Ectodermal cell (in vitro differentiated cells): Measurements from ENCODE around the gene C4B.
"Not testable (repeated sequence)": the region's sequence is repeated elsewhere in the genome, so short reads cannot be mapped to it uniquely, and the experiment has no call there.

Source experiments
- H3K27ac ChIP-seq: 2 replicates; pipeline ENCODE4 v1.7.0; 2013; ENCODE audit warnings: mild to moderate bottlenecking, low read depth, low read length; ENCODE audit not compliant: insufficient read depth, poor library complexity, severe bottlenecking
- H3K27me3 ChIP-seq: 2 replicates; pipeline ENCODE4 v1.7.0; 2013; ENCODE audit warnings: mild to moderate bottlenecking, low read length; ENCODE audit not compliant: insufficient read depth, control insufficient read depth, poor library complexity, severe bottlenecking
- H3K36me3 ChIP-seq: one replicate; pipeline ENCODE4 v1.7.0; 2013; ENCODE audit warnings: low read length; ENCODE audit not compliant: control insufficient read depth, insufficient read depth
- H3K4me1 ChIP-seq: one replicate; pipeline ENCODE4 v1.7.0; 2013; ENCODE audit warnings: low read length; ENCODE audit not compliant: control insufficient read depth, insufficient read depth
- H3K4me3 ChIP-seq: 2 replicates; pipeline ENCODE4 v1.7.0; 2013; ENCODE audit warnings: low read depth, low read length, control low read depth; ENCODE audit not compliant: insufficient read depth
- H3K9me3 ChIP-seq: 2 replicates; pipeline ENCODE4 v1.7.0; 2013; ENCODE audit warnings: mild to moderate bottlenecking, low read length, moderate library complexity; ENCODE audit not compliant: control insufficient read depth
- WGBS, 2 experiments: methylation state at CpG; one replicate each; pipeline ENCODE4 v1.1.7; 2013; ENCODE audit warnings: missing lambda C conversion rate in 2 of 2; 5-methylcytosine and 5-hydroxymethylcytosine counted together

The C4B gene

GRCh38 chr6:32035283-32036013 lies 20.9 kb downstream of the C4B start:
- WGBS, 2 experiments, result no CpG with 5 or more reads among the region's 16 CpGs
- H3K4me3 ChIP-seq, result not testable (repeated sequence)

GRCh38 chr6:32037136-32037535 lies 22.5 kb downstream of the C4B start:
- H3K4me1 ChIP-seq, H3K9me3 ChIP-seq, H3K4me3 ChIP-seq, H3K27me3 ChIP-seq, H3K36me3 ChIP-seq, H3K27ac ChIP-seq: not testable (repeated sequence)
- 85 to 96% methylated on average over 4 to 5 of the region's 5 CpGs for WGBS, 2 experiments

More at GRCh38 chr6:32035283-32036013, 20.9 kb downstream of the C4B start:
- not testable (repeated sequence) for H3K36me3 ChIP-seq, H3K27me3 ChIP-seq, H3K27ac ChIP-seq, H3K9me3 ChIP-seq, H3K4me1 ChIP-seq

- H3K4me3 ChIP-seq, H3K36me3 ChIP-seq, H3K27ac ChIP-seq, H3K4me1 ChIP-seq, H3K27me3 ChIP-seq, H3K9me3 ChIP-seq: not testable (repeated sequence)
- 94 to 95% methylated on average over 13 to 14 of the region's 19 CpGs for WGBS, 2 experiments
These were observed 23.3 kb downstream of the C4B start, which contains the start of gene CYP21A2 for GRCh38 chr6:32037598-32038524. Gene CYP21A2 (plus strand): TSS chr6:32038415. CDS start chr6:32038423, 8 bp downstream.

GRCh38 chr6:32038878-32039277 lies 24.3 kb downstream of the C4B start:
- not testable (repeated sequence) for H3K27me3 ChIP-seq, H3K4me1 ChIP-seq, H3K4me3 ChIP-seq, H3K9me3 ChIP-seq, H3K27ac ChIP-seq, H3K36me3 ChIP-seq
- WGBS, 2 experiments, result 72 to 79% methylated on average over 2 of the region's 5 CpGs

GRCh38 chr6:32039321-32040274 lies 25.0 kb downstream of the C4B start:
- not testable (repeated sequence) for H3K36me3 ChIP-seq
- WGBS, 2 experiments, result 92 to 93% methylated on average over 20 to 22 of the region's 24 CpGs

GRCh38 chr6:32040299-32041049 lies 25.9 kb downstream of the C4B start:
- WGBS, 2 experiments, result 92 to 96% methylated on average over 15 to 16 of the region's 43 CpGs
- not testable (repeated sequence) for H3K27me3 ChIP-seq, H3K4me3 ChIP-seq

More at GRCh38 chr6:32039321-32040274, 25.0 kb downstream of the C4B start:
- not testable (repeated sequence) for H3K9me3 ChIP-seq, H3K4me1 ChIP-seq, H3K27me3 ChIP-seq, H3K4me3 ChIP-seq, H3K27ac ChIP-seq

GRCh38 chr6:32041050-32041321 lies 26.4 kb downstream of the C4B start:
- WGBS, 2 experiments, result 90% methylated on average over 3 of the region's 13 CpGs; no CpG with 5 or more reads in 1 of the 2 experiments
- not testable (repeated sequence) for H3K4me1 ChIP-seq, H3K9me3 ChIP-seq, H3K27me3 ChIP-seq, H3K4me3 ChIP-seq, H3K27ac ChIP-seq, H3K36me3 ChIP-seq

More at GRCh38 chr6:32040299-32041049, 25.9 kb downstream of the C4B start:
- not testable (repeated sequence) for H3K27ac ChIP-seq, H3K36me3 ChIP-seq, H3K4me1 ChIP-seq, H3K9me3 ChIP-seq

- H3K27ac ChIP-seq, H3K27me3 ChIP-seq, H3K4me1 ChIP-seq, H3K36me3 ChIP-seq, H3K9me3 ChIP-seq, H3K4me3 ChIP-seq: not testable (repeated sequence)
- 83 to 92% methylated on average over 4 of the region's 10 CpGs for WGBS, 2 experiments
These were observed 26.8 kb downstream of the C4B start for GRCh38 chr6:32041385-32041784.

- not testable (repeated sequence) for H3K27ac ChIP-seq, H3K9me3 ChIP-seq, H3K36me3 ChIP-seq, H3K4me1 ChIP-seq, H3K4me3 ChIP-seq, H3K27me3 ChIP-seq
- 93 to 99% methylated on average over 5 to 10 of the region's 15 CpGs for WGBS, 2 experiments
These were observed 27.7 kb downstream of the C4B start for GRCh38 chr6:32042276-32042675.
